ENCODE measurements around the gene PCK1.

Gene PCK1

GRCh38 chr20:57532104-57532503, 28.8 kb upstream of the PCK1 start:
- DNase-seq (ENCODE audit: low spot score), result no peak
- in situ Hi-C loops (cut with MboI; ENCODE audit: low sequenced_read_pairs, unreplicated experiment), result no loop called here
- TF ChIP-seq CTCF (IDR thresholded peaks at IDR 0.05; ENCODE audit: borderline replicate concordance, control extremely low read depth, extremely low read depth, insufficient read depth, missing control alignments), result no peak

- in situ Hi-C loops (cut with MboI; ENCODE audit: low sequenced_read_pairs, unreplicated experiment), result no loop called here
- no peak for DNase-seq (ENCODE audit: low spot score)
- TF ChIP-seq CTCF (IDR thresholded peaks at IDR 0.05; ENCODE audit: borderline replicate concordance, control extremely low read depth, extremely low read depth, insufficient read depth, missing control alignments), result no peak
These were observed 25.6 kb upstream of the PCK1 start for GRCh38 chr20:57535297-57535696.

GRCh38 chr20:57536120-57536708, 24.7 kb upstream of the PCK1 start:
- in situ Hi-C loops (cut with MboI; ENCODE audit: low sequenced_read_pairs, unreplicated experiment), result no loop called here
- TF ChIP-seq CTCF (IDR thresholded peaks at IDR 0.05; ENCODE audit: borderline replicate concordance, control extremely low read depth, extremely low read depth, insufficient read depth, missing control alignments), result no peak
- no peak for DNase-seq (ENCODE audit: low spot score)

GRCh38 chr20:57536771-57537724, 23.9 kb upstream of the PCK1 start:
- DNase-seq (ENCODE audit: low spot score), result no peak
- in situ Hi-C loops (cut with MboI; ENCODE audit: low sequenced_read_pairs, unreplicated experiment), result no loop called here
- no peak for TF ChIP-seq CTCF (IDR thresholded peaks at IDR 0.05; ENCODE audit: borderline replicate concordance, control extremely low read depth, extremely low read depth, insufficient read depth, missing control alignments)

GRCh38 chr20:57537822-57538221, 23.1 kb upstream of the PCK1 start:
- in situ Hi-C loops (cut with MboI; ENCODE audit: low sequenced_read_pairs, unreplicated experiment), result no loop called here
- DNase-seq (ENCODE audit: low spot score), result no peak
- no peak for TF ChIP-seq CTCF (IDR thresholded peaks at IDR 0.05; ENCODE audit: borderline replicate concordance, control extremely low read depth, extremely low read depth, insufficient read depth, missing control alignments)

GRCh38 chr20:57539889-57540288, 21.0 kb upstream of the PCK1 start:
- DNase-seq (ENCODE audit: low spot score), result no peak
- in situ Hi-C loops (cut with MboI; ENCODE audit: low sequenced_read_pairs, unreplicated experiment), result no loop called here
- TF ChIP-seq CTCF (IDR thresholded peaks at IDR 0.05; ENCODE audit: borderline replicate concordance, control extremely low read depth, extremely low read depth, insufficient read depth, missing control alignments), result no peak
